SK-N-SH (cell line): ENCODE data around the gene NR5A2. TPM values are rescaled to one million over a fixed set of nuclear protein-coding genes. Genes with fewer than 3 reads are reported as not detected.

Source experiments
- CTCF ChIA-PET: fragments of 300-600, 350-600 bp; formaldehyde crosslinking; extraction: SDS; loops from one replicate; lab custom pipeline; 2021; lab: Yijun Ruan, JAX
- POLR2A ChIA-PET: fragments of 350-600 bp; sonication (Branson Sonifier 250); formaldehyde crosslinking; extraction: SDS; loops from one replicate; lab custom pipeline; 2020; ENCODE audit warnings: antibody characterized with exemption, inconsistent platforms; lab: Yijun Ruan, JAX
- DNase-seq: peaks from one replicate; pipeline ENCODE4 v3.0.0; 2012
- H2AFZ ChIP-seq: fragments of 200-600 bp; sonication (generic); 2 replicates; pipeline ENCODE4 v1.8.1; 2016; ENCODE audit warnings: antibody characterized with exemption, mild to moderate bottlenecking, low read depth
- H3F3A ChIP-seq: fragments of 200-600 bp; sonication (generic); replicated peaks from 2 replicates; pipeline ENCODE3; 2016; ENCODE audit warnings: antibody characterized with exemption, mild to moderate bottlenecking; ENCODE audit not compliant: insufficient read depth
- H3K27ac ChIP-seq, 2 experiments: fragments of 200-500 bp in 1 of 2; fragments of 200-600 bp in 1 of 2; sonication (Bioruptor generic) in 1 of 2; sonication (generic), shearing (Covaris generic) in 1 of 2; 2 replicates each; pipeline versions ENCODE4 v1.5.1 to v1.6.1; 2014 to 2016; ENCODE audit warnings: low read depth in 2 of 2, inconsistent platforms in 1 of 2, low read length in 1 of 2, mild to moderate bottlenecking in 1 of 2, mixed read lengths in 1 of 2
- H3K27me3 ChIP-seq: fragments of 200-600 bp; sonication (generic), shearing (Covaris generic); 2 replicates; pipeline ENCODE4 v1.6.1; 2016; ENCODE audit warnings: mixed run types; ENCODE audit not compliant: insufficient read depth
- H3K36me3 ChIP-seq, 2 experiments: fragments of 200-500 bp in 1 of 2; fragments of 200-600 bp in 1 of 2; sonication (Bioruptor generic) in 1 of 2; sonication (generic) in 1 of 2; replicated peaks in 1 of 2; 2 replicates each; pipeline versions ENCODE3 to v1.5.1; 2014 to 2016; ENCODE audit warnings: low read length in 1 of 2, mild to moderate bottlenecking in 1 of 2; ENCODE audit not compliant: insufficient read depth in 2 of 2, control insufficient read depth in 1 of 2
- H3K4me1 ChIP-seq, 2 experiments: fragments of 200-500 bp in 1 of 2; fragments of 200-600 bp in 1 of 2; sonication (Bioruptor generic) in 1 of 2; sonication (generic), shearing (Covaris generic) in 1 of 2; 2 replicates each; pipeline versions ENCODE4 v1.5.1 to v1.6.1; 2014 to 2016; ENCODE audit warnings: low read depth in 1 of 2, low read length in 1 of 2, mixed run types in 1 of 2; ENCODE audit not compliant: insufficient read depth in 2 of 2, control insufficient read depth in 1 of 2
- H3K4me2 ChIP-seq: fragments of 200-600 bp; sonication (generic), shearing (Covaris generic); 2 replicates; pipeline ENCODE4 v1.6.1; 2017; ENCODE audit warnings: mixed run types
- H3K4me3 ChIP-seq, 2 experiments: fragments of 200-500 bp in 1 of 2; fragments of 200-600 bp in 1 of 2; sonication (Bioruptor generic) in 1 of 2; sonication (generic), shearing (Covaris generic) in 1 of 2; 2 replicates each; pipeline versions ENCODE4 v1.5.1 to v1.8.1; 2014 to 2016; ENCODE audit warnings: low read depth in 2 of 2, inconsistent platforms in 1 of 2, low read length in 1 of 2, mild to moderate bottlenecking in 1 of 2, mixed read lengths in 1 of 2, moderate library complexity in 1 of 2
- H3K79me2 ChIP-seq: fragments of 200-600 bp; sonication (generic); 2 replicates; pipeline ENCODE4 v1.8.1; 2017; ENCODE audit warnings: mild to moderate bottlenecking; ENCODE audit not compliant: insufficient read depth
- H3K9ac ChIP-seq: fragments of 200-600 bp; sonication (generic); 2 replicates; pipeline ENCODE4 v1.6.1; 2017; ENCODE audit warnings: mixed run types
- H3K9me2 ChIP-seq: fragments of 200-600 bp; sonication (generic); 2 replicates; pipeline ENCODE4 v1.6.1; 2017; ENCODE audit warnings: mixed run types
- H3K9me3 ChIP-seq: fragments of 200-600 bp; sonication (generic); 2 replicates; pipeline ENCODE4 v1.6.1; 2017; ENCODE audit warnings: mixed run types, mild to moderate bottlenecking, moderate library complexity
- H4K20me1 ChIP-seq: fragments of 200-600 bp; sonication (generic); 2 replicates; pipeline ENCODE4 v1.6.1; 2017; ENCODE audit warnings: mild to moderate bottlenecking, mixed run types; ENCODE audit not compliant: insufficient read depth
- CHD2 ChIP-seq: fragments of 150-350 bp; IDR thresholded peaks from 2 replicates; pipeline ENCODE4 v1.6.1; 2018; ENCODE audit warnings: low read length; ENCODE audit not compliant: partially characterized antibody
- ELF1 ChIP-seq: IDR thresholded peaks from 2 replicates; pipeline ENCODE4 v1.4.0; 2012
- EP300 ChIP-seq, 2 experiments: IDR thresholded peaks; 2 replicates each; pipeline versions ENCODE4 v1.4.0 to v1.6.1; 2012; ENCODE audit warnings: borderline replicate concordance in 1 of 2, low read depth in 1 of 2, low read length in 1 of 2
- EZH2phosphoT487 ChIP-seq: fragments of 200-600 bp; sonication (generic); IDR thresholded peaks from 2 replicates; pipeline ENCODE4 v1.6.1; 2017; ENCODE audit warnings: low read depth, mixed run types, mild to moderate bottlenecking, antibody characterized with exemption, moderate library complexity, borderline replicate concordance
- FOSL2 ChIP-seq: IDR thresholded peaks from 2 replicates; pipeline ENCODE4 v1.4.0; 2012; ENCODE audit warnings: low read depth, mild to moderate bottlenecking, moderate library complexity, borderline replicate concordance
- FOXJ3 ChIP-seq: sonication (generic); formaldehyde crosslinking; IDR thresholded peaks from 2 replicates; pipeline ENCODE4 v1.5.1; 2020; ENCODE audit warnings: mild to moderate bottlenecking, missing genetic modification reagents
- FOXM1 ChIP-seq: IDR thresholded peaks from 2 replicates; pipeline ENCODE4 v1.4.0; 2012; ENCODE audit warnings: low read depth, mild to moderate bottlenecking
- GATA2 ChIP-seq: sonication (generic); formaldehyde crosslinking; IDR thresholded peaks from 2 replicates; pipeline ENCODE4 v1.5.0; 2020; ENCODE audit warnings: mild to moderate bottlenecking, missing genetic modification reagents
- JUND ChIP-seq: IDR thresholded peaks from 2 replicates; pipeline ENCODE4 v1.4.0; 2012
- MXI1 ChIP-seq: IDR thresholded peaks from 2 replicates; pipeline ENCODE4 v1.6.1; 2012; ENCODE audit warnings: mild to moderate bottlenecking, low read depth, low read length, improper control_type of control experiment
- NRF1 ChIP-seq: IDR thresholded peaks from 2 replicates; pipeline ENCODE4 v1.6.1; 2012; ENCODE audit warnings: low read depth, mild to moderate bottlenecking, low read length
- POLR2AphosphoS5 ChIP-seq: IDR thresholded peaks from 2 replicates; pipeline ENCODE4 v1.6.1; 2012; ENCODE audit warnings: low read depth, low read length
- RAD21 ChIP-seq: IDR thresholded peaks from 2 replicates; pipeline ENCODE4 v1.6.1; 2012; ENCODE audit warnings: mild to moderate bottlenecking, low read length
- RXRA ChIP-seq: IDR thresholded peaks from 2 replicates; pipeline ENCODE4 v1.4.0; 2012; ENCODE audit warnings: low read depth, mild to moderate bottlenecking, borderline replicate concordance
- TAF1 ChIP-seq: IDR thresholded peaks from 2 replicates; pipeline ENCODE4 v1.6.1; 2012; ENCODE audit warnings: low read depth, mild to moderate bottlenecking, low read length, moderate library complexity, borderline replicate concordance
- TCF12 ChIP-seq: IDR thresholded peaks from 2 replicates; pipeline ENCODE4 v1.4.0; 2012
- WGBS: methylation state at CpG from one replicate; pipeline ENCODE4 v1.1.6; 2017; ENCODE audit warnings: low lambda C conversion rate; 5-methylcytosine and 5-hydroxymethylcytosine counted together
- polyA plus RNA-seq, 3 experiments: library from polyadenylated mRNA; depleted of rRNA; stranded (reverse); fragments of >200 nt; gene quantifications; 2 replicates each; pipeline ENCODE4 v1.2.3, GENCODE V29; 2012
- TF ChIP-seq, protein P1 (sequence below): fragments of 200-600 bp; sonication (generic); IDR thresholded peaks from 2 replicates; pipeline ENCODE4 v1.6.1; 2017; ENCODE audit warnings: antibody characterized with exemption, mild to moderate bottlenecking, moderate library complexity
- TF ChIP-seq, protein P2 (sequence below): IDR thresholded peaks from 2 replicates; pipeline ENCODE4 v1.4.0; 2012; ENCODE audit warnings: low read depth, borderline replicate concordance
- TF ChIP-seq, protein P3 (sequence below): IDR thresholded peaks from 2 replicates; pipeline ENCODE4 v1.6.1; 2012; ENCODE audit warnings: mild to moderate bottlenecking, low read depth, low read length, moderate library complexity
- TF ChIP-seq, protein P4 (sequence below): IDR thresholded peaks from 2 replicates; pipeline ENCODE4 v1.4.0; 2012; ENCODE audit warnings: low read depth, borderline replicate concordance

The NR5A2 gene
- polyA plus RNA-seq, 1 of the 3 experiments (the other 2 are of a cell fraction): not detected

DNA sequence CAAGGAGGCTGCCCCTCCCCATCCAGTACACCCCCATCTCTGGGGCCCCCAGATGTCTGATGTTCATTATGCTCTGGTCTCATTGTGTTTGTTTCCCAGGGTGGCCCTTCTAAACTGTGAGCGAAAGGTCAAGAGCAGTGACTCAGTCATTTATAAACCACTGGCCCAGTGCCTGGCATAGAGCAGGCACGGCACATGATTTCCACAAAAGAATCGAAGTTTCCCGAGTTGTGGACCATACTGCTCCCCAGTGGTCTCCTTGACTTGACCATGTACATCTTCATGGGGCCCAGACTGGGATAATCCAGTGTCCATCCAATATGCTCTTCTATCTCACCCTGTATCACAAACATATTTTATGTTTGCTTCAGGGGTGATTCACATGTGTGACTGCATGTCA lies 153.3 kb downstream of the NR5A2 start:
- DNase-seq: no peak
- Histone ChIP-seq H4K20me1 (no peaks in the 10 kb centered on the region), H3K4me1 (peaks cover 0 to 19% of the 10 kb centered on the region in 2 experiments; a peak in 3 of 4 replicates), H3K27ac (peak overlapping the region in 1 of 2 experiments; percentile 84; a peak in 1 of 4 replicates), H3K36me3 (no peaks in the 10 kb centered on the region), H3K9me3 (no peaks in the 10 kb centered on the region), H3K9me2 (no peaks in the 10 kb centered on the region), H3K79me2 (no peaks in the 10 kb centered on the region), H3K4me3 (no peak overlapping the region), H3K9ac (no peak overlapping the region), H2AFZ (no peak overlapping the region), H3F3A (peaks cover 21% of the 10 kb centered on the region), H3K4me2 (no peak overlapping the region), H3K27me3 (no peaks in the 10 kb centered on the region)
- ChIA-PET CTCF (no interaction called here), POLR2A (no interaction called here)
- 52% methylated on average over 4 of the region's 4 CpGs for WGBS
- TF ChIP-seq JUND: 0 out of 2 replicates have a peak, but pooled peaks have one; percentile 10
- TF ChIP-seq, protein P1, sequence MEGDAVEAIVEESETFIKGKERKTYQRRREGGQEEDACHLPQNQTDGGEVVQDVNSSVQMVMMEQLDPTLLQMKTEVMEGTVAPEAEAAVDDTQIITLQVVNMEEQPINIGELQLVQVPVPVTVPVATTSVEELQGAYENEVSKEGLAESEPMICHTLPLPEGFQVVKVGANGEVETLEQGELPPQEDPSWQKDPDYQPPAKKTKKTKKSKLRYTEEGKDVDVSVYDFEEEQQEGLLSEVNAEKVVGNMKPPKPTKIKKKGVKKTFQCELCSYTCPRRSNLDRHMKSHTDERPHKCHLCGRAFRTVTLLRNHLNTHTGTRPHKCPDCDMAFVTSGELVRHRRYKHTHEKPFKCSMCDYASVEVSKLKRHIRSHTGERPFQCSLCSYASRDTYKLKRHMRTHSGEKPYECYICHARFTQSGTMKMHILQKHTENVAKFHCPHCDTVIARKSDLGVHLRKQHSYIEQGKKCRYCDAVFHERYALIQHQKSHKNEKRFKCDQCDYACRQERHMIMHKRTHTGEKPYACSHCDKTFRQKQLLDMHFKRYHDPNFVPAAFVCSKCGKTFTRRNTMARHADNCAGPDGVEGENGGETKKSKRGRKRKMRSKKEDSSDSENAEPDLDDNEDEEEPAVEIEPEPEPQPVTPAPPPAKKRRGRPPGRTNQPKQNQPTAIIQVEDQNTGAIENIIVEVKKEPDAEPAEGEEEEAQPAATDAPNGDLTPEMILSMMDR: peak; percentile 45
- TF ChIP-seq, protein P2, sequence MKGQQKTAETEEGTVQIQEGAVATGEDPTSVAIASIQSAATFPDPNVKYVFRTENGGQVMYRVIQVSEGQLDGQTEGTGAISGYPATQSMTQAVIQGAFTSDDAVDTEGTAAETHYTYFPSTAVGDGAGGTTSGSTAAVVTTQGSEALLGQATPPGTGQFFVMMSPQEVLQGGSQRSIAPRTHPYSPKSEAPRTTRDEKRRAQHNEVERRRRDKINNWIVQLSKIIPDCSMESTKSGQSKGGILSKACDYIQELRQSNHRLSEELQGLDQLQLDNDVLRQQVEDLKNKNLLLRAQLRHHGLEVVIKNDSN: no peak
- TF ChIP-seq RXRA: peak; percentile 45; the same call in 1 of the 2 replicates

DNA sequence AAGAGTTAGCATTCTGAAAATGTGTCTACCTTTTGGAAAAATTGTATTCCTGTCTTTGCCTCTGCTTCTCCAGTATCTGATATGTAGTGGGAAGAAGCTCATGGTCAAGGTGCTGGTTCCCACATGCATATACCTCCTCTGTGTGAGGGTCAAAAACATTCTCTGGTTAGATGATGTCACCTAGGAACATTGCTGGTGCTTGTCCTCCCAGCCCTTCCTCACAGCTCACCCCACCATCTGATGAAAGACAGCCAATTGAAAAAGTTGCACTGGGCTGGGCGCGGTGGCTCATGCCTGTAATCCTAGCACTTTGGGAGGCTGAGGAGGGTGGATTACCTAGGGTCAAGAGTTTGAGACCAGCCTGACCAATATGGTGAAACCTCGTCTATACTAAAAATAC lies 154.4 kb downstream of the NR5A2 start:
- Histone ChIP-seq H3K4me3 (no peak overlapping the region), H2AFZ (no peak overlapping the region), H4K20me1 (no peaks in the 10 kb centered on the region), H3K4me1 (peaks cover 0 to 19% of the 10 kb centered on the region in 2 experiments; a peak in 3 of 4 replicates), H3K36me3 (no peaks in the 10 kb centered on the region), H3K9me2 (no peaks in the 10 kb centered on the region), H3K27ac (no peak overlapping the region), H3F3A (peaks cover 21% of the 10 kb centered on the region), H3K27me3 (no peaks in the 10 kb centered on the region), H3K9ac (no peak overlapping the region), H3K4me2 (no peak overlapping the region), H3K79me2 (no peaks in the 10 kb centered on the region), H3K9me3 (no peaks in the 10 kb centered on the region)
- ChIA-PET POLR2A (no interaction called here), CTCF (no interaction called here)
- DNase-seq: no peak
- WGBS: 90% methylated on average over 3 of the region's 3 CpGs
- TF ChIP-seq ELF1: no peak
- TF ChIP-seq TCF12: no peak
- no peak for TF ChIP-seq CHD2
- no peak for TF ChIP-seq GATA2 (CRISPR knock-in tag)
- TF ChIP-seq RAD21: no peak
- TF ChIP-seq, protein P2: no peak
- no peak for TF ChIP-seq MXI1
- TF ChIP-seq EZH2phosphoT487: no peak
- no peak for TF ChIP-seq RXRA
- TF ChIP-seq, protein P3, sequence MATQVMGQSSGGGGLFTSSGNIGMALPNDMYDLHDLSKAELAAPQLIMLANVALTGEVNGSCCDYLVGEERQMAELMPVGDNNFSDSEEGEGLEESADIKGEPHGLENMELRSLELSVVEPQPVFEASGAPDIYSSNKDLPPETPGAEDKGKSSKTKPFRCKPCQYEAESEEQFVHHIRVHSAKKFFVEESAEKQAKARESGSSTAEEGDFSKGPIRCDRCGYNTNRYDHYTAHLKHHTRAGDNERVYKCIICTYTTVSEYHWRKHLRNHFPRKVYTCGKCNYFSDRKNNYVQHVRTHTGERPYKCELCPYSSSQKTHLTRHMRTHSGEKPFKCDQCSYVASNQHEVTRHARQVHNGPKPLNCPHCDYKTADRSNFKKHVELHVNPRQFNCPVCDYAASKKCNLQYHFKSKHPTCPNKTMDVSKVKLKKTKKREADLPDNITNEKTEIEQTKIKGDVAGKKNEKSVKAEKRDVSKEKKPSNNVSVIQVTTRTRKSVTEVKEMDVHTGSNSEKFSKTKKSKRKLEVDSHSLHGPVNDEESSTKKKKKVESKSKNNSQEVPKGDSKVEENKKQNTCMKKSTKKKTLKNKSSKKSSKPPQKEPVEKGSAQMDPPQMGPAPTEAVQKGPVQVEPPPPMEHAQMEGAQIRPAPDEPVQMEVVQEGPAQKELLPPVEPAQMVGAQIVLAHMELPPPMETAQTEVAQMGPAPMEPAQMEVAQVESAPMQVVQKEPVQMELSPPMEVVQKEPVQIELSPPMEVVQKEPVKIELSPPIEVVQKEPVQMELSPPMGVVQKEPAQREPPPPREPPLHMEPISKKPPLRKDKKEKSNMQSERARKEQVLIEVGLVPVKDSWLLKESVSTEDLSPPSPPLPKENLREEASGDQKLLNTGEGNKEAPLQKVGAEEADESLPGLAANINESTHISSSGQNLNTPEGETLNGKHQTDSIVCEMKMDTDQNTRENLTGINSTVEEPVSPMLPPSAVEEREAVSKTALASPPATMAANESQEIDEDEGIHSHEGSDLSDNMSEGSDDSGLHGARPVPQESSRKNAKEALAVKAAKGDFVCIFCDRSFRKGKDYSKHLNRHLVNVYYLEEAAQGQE: no peak
- no peak for TF ChIP-seq NRF1
- TF ChIP-seq POLR2AphosphoS5: no peak
- TF ChIP-seq FOSL2: no peak
- TF ChIP-seq, protein P4, sequence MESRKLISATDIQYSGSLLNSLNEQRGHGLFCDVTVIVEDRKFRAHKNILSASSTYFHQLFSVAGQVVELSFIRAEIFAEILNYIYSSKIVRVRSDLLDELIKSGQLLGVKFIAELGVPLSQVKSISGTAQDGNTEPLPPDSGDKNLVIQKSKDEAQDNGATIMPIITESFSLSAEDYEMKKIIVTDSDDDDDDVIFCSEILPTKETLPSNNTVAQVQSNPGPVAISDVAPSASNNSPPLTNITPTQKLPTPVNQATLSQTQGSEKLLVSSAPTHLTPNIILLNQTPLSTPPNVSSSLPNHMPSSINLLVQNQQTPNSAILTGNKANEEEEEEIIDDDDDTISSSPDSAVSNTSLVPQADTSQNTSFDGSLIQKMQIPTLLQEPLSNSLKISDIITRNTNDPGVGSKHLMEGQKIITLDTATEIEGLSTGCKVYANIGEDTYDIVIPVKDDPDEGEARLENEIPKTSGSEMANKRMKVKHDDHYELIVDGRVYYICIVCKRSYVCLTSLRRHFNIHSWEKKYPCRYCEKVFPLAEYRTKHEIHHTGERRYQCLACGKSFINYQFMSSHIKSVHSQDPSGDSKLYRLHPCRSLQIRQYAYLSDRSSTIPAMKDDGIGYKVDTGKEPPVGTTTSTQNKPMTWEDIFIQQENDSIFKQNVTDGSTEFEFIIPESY: no peak
- no peak for TF ChIP-seq EP300 (IDR thresholded peaks at IDR 0.05; ENCODE audit: borderline replicate concordance in 1 of 2, low read depth in 1 of 2, low read length in 1 of 2)
- TF ChIP-seq FOXJ3 (CRISPR knock-in tag): no peak
- TF ChIP-seq FOXM1: no peak
- no peak for TF ChIP-seq TAF1
